Activated T-cell treated with anti-CD3 and anti-CD28 coated beads, Interleukin-2, amount 50 U/mL, for 48 hours (primary cell): ENCODE measurements around the gene TRNP1.

Source experiments
- DNase-seq, 2 experiments: peaks; one replicate each; pipeline ENCODE4 v3.0.0-alpha.2; 2020

The TRNP1 gene

DNA sequence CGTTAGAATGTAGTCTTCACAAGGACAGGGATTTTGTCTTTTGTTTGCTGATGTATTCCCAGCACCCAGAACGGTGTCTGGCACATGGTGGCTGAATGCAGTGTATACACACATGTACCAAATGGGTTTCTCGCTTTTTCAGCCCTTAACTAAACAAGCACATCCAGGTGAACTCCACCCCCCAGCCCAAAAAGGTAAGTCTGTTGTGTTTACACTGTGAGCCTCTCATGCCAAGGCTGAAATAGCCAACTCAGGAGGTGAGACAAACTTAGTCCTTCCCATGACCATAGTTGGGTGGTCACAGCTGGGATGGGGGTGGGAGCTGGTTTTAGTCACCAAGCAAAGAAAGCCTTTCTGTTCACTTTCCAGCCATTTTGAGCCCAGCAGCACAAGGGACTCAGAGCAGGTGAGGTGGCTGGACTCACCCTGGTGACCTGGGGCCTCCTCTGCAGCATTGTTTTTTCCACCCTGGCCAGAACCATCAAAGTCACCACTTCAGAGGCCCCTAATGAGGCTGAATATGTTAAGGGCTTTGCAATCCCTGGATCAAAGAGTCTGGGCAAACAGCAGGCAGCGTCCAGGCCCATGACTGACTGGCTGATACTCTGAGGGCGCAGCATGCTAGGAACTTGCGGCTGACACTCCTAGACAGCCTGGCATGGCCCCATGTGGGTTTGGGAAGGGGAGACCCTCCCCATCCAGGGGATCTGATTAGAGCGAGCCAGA, 10.4 kb downstream of the TRNP1 start:
- no peak for DNase-seq

DNA sequence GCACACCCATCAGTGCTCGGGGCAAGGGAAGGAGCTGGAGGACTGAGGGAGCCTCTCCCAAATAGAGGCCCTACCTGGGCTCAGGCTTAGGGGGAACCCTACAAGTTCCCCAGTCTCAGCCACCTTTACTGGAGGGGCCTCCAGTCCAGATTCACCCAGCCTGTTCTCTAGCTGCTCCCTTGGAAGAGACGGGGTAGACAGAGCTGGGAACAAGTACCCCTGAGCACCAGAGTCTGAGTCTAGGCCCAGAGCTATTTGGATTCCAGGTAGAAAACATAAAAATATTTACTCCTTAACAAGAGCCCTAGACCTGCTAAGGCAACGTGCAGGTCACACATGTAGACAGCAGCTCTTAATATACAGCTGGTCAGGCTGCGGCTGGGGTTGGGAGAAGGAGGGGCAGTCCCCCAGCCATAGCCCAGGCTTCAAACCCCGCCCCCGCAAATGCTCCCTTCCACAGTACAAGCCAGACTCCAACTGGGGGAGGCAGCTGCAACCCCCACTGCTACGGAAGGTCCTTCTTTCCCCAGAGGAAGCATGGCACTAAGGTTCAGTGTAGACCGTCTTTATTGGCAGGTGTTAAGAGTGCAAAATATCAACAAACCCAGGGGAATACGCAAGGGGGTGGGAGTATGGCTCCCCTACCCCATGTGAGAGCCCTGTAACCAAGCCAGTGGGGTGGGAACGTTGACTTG, 11.1 kb downstream of the TRNP1 start:
- DNase-seq = no peak

DNA sequence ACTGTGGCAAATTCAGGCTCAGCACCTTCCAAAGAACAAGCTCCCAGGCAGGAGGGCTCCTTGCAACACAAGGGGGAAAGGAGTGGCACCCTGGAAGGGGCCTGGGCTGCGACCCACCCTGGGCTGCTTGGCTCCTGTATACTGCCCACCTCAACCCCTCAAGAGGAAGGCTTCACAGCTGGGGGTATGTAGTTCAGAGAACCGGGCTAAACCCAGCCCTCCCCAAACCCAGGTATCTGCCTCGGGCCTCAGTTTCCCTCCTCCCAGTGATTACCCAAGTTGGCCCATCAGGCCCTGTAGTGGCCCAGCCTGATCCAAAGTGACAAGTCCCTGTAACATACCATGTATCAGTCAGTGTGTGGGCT, 11.7 kb downstream of the TRNP1 start:
- no peak for DNase-seq

DNA sequence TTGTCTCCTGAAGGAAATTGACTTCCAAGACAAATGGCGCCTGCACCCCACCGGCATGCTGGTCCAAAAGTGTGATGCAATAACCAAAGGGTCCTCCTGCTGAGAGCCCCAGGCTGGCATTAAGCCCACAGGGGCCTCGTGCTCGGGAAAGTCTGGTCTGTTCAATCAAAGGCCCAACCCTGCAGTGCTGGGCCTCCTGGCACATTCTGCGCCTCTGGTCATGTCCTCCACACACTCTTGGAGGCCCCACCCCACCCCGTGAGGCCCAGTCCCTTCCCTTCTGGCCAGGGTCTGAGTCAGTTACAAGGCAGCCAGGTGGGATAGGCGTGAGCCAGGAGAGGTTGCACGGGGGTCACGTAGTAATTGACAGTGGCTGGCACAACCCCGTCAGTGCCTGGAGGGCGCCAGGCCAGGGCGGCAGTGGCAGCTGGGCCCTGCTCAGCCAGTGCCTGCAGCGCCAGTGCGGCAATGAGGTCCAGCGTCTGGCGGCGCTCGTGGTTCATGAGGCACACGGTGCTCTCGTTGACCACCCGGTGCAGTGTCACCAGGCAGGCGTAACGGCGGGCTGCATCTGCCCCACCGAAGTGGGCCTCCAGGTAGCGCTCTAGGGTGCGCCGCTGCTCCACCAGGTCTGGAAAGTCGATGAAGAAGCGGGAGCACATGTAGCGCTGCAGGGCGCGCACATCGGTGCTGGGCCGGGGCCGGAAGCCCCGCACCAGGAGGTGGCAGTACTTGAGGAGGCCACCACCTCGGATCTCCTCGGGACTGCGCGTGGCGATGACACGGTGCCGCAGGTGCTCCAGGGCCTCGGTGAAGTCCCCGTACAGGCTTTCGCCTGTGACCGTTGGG, 12.4 kb downstream of the TRNP1 start:
- no peak for DNase-seq

DNA sequence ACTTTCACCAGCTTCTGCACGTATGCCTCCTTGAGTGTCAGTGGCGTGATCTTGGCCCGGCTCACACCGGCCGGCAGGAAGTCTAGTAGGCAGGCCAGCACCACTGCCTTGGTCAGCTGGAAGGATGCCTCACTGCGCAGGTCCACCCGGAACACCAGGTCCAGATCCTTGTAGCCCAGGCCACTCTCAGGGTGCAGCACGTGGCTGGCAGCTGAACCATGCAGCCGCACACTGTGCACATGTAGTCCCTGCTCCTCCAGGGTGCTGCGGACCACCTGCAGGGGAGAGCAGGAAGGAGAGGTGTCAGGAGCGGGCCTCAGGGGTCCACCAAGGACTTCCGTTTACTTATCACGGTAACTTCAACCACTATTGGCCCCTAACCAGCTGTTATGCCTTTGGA, 13.2 kb downstream of the TRNP1 start:
- DNase-seq = no peak

DNA sequence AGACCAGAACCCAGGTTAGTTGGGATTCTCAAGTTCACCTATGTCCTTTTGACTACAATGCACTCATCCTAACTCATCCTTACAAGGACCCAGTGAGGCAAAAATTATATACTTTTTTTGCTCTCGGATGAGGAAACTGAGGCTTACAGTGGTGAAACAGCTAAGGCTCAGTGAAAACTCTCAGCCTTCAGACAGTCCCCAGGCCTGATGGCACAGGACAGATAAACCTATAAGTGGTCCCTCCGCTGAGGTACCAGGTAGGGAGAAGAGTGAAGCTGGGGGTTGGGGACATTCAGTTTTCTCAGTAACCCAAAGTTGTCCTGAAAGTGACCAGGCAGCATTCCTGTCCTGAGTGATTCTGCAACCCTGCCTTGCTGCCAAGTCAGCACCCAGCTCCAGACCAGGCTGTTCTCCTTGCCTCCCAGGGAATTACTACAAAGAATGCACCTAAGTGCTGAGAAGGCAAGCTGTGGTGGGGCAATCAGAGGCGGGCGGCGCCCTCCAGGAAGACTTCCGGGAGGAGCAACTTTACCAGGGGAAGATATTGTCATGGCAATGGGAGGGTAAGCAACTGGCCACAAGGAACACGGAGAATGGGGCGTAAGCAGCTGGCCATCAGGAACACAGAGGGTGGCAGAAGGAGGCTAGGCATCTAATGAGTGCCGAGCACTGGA, 14.6 kb downstream of the TRNP1 start:
- no peak for DNase-seq

DNA sequence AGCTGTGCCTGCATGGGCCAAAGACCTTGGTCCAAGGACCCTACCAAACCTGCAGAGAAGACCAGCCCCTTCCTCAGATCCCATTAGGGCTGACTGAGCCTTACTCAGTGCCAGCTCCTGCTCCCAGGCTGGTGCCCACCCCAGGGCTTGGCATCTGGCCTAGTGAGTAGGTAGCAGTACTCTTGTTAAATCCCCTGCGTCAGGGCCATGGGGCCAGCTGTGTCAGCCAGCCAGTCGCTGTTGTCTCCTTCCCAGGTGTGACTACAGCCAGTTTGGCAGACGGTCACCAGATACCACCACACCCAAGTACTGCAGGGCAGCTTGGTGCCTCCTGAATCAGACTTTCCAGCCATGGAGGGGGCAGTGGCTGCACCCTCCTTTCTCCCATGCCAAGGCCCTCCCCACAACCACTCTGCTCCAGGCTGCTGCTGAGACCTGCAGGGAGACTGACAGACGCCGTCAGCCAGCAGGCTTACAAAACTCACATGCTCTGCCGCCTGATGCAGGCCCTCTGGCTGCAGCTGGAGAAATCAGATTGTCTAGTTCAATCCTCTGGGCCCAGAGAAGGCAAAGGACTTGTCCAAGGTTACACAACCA, 16.2 kb downstream of the TRNP1 start:
- DNase-seq = no peak

DNA sequence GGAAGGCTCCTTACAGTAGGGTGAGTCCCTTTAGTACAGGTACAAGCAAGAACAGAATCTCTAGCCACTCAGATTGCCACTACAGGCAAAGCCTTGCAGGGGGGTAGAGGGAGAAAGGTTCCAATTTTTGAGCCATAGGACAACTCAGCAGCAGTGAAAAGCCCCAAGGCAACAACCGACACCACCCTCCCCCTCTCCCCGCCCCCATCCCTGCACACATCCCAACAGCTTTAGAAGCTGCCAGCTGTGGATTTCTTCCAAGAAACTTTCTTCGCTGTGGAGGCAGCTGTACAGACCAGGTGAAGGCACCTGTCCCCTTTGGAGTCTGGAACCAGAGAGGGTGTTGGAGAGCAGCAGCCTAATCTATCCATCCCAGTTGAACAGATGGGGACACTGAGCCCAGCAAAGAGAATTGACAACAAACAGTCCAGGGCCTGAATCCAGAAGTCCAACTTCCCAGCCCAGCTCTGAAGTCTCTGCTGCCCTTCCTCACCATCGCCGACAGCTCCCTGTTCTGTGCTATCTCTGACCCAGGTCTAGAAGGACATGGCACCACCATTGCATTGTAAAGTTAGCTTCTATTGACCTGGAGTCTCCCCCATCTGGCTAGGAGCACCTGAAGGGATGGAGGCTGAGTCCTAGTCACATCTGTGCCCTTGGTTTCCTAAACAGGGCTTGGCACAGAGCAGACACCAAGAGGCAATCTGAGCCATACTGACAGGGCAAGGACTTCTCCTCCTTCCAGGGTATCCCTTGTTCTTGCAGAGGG, 16.9 kb downstream of the TRNP1 start:
- no peak for DNase-seq

DNA sequence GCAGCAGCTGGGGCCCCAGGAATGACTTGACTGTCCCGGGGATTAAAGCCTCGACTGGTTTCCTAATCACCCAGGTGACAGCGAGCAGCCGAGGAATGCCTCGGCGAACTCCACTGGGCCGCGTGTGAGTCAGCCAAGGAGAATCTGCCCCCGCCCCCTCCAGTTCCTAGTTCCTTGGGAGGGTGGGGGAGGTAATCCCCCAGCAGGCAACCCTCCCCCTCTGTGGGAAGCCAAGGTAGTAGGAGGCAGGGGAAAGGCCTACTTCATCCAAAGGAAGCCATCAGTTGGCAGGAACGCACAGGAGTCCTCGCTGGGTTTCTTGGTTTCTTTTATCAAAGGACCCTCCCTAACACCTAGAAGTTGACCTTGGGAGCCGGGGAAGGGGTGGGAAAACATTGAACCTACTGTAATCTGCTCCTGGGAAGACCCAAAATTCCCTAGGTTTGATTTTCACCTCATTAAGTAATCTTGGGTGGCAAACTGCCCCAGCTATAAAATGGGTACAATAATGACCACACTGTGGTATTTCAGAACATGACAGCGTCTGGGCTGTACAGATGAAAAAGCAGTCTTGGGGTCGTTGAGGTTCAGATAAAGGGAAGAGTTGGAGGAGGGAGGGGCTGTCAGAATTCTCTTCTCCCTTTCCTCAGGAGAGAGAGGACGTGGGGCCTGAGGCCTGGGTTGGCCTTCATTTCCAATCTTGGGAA, 17.7 kb downstream of the TRNP1 start:
- DNase-seq = no peak

DNA sequence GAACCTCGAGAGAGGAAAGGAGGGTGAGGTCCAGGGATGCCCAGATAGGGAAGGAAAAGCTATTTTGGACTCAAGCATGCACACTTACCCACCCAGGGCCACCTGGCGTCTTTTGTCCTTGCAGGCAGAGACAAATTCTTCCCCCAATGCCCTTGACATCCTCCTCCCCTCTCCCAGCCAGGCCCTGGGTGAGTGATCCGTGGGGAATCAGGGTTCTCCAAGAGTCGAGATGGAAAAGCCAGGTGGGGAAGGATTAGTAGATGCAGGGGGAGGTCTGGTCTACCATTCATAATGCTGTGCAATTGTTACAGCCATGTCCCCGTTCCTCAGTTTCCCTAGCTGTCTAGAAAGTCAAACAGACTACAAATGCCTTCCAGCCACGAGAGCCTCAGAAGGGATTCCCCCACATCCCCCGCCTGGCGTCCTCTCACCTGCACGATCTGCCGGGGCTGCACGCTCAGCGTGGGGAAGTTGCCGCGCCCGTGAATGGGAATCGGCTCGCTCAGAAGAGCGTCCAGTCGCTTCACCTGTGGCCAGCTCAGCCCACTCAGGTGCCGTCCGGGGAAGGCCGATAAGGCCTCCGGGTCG, 18.6 kb downstream of the TRNP1 start:
- no peak for DNase-seq

DNA sequence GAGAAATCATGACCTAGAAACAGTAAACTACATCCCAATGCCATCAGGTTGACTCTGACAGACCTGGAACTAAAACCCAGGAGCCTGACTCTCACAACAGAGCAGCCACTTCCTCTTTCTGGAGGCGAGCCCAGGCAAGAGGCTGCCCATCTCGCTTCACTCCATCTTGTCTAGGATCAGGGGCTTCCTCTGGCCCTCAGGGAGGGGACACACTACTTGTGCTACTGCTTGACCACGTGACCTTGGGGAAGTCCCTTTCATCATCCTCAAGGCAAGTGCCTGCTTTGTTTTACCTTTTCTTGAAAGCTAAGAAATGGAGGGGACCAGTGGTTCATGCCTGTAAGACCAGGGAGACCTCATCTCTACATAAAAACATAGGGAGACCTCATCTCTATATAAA, 21.8 kb downstream of the TRNP1 start:
- DNase-seq = no peak

DNA sequence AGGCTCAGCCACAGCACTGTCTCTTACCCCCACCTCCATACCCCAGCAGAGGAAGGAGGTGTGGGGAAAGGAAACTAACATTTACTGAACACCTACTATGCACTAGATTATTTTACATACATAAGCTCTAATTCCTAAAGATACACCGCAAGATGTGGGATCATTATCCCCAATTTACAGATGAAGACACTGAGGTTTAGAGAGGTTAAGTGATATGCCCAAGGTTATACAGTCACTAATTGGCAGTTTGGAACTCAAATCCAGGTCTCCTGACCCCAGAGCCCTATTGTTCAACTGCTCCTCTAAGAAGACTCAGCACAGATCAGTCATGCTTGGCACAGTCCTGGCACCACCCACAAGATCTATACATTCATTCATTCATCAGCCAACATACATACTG, 22.9 kb downstream of the TRNP1 start:
- no peak for DNase-seq

DNA sequence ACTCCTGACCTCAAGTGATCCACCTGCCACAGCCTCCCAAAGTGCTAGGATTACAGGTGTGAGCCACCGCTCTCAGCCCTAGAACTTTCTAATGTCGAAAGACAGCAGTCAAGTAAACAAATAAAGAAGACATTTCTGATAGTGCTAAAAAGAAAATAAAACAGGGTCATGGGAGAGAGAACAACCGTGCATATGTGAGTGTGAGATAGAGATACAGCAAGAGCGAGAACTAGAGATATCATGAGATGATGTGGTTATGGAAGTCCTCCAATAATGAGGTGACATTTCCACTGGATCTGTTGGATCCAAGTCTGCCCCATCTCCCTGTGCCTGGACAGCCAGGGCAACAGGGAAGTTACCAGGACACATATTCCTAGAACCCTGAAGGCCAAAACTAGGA, 23.7 kb downstream of the TRNP1 start:
- DNase-seq = no peak

DNA sequence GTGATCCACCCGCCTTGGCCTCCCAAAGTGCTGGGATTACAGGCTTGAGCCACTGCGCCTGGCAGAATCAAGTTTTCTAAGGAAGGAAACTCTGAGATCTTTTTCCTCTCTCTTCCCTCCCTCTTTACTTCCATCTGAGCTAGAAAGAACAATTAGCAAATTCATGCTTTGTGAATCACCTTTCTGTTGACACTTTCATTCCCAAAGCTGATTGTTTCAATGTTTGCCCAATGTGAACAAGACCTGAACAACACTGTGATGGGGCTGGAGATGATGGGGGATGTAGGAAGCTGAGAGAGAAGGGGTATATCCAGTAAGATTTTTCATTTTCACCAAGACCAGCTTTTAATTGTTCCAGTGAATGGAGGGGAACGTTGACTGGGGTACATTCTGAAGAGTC, 24.8 kb downstream of the TRNP1 start:
- DNase-seq = no peak

DNA sequence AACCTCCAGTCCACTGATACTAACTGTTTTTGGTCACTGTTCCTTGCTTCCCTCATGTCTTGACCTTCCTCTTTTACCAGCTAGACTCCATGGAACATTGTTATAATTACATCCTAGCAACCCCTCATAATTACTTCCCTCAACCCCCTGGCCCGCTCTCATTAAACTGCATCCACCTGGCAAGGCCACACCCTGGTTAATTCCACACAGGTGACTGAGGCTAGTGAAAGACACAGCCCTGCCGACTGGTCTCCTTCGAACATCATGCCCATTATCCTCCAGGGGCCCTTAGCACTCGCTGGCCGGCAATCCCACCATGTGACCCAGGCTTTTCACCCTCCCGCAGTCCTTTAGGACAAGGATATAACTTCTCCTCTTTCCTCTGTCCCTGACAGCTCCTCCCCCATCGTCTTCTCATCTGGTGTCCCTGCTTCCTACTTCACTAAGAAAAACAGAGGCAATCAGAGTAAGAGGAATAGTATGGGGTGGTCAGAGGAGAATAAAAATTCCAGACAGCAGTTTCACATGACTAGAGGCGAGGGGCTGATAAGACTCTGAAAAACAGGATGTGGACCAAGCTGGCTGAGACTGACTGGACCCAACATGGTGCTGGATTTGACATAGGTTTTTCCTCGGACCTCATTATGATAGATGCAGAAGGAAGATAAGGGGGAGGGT, 28.0 kb downstream of the TRNP1 start:
- no peak for DNase-seq

DNA sequence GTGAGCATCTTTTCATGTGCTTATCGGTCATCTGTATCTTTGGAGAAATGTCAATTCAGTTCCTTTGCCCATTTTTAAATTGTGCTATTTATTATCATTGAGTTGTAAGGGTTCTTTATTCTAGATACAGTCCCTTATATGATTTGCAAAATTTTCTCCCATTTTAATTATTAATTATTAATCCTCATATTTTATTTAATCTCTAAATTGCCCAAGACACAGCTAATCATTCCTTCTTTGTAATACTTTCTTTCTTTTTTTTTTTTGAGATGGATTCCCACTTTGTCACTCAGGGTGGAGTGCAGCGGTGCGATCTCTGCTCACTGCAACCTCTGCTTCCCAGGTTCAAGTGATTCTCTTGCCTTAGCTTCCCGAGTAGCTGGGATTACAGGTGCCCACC, 32.2 kb downstream of the TRNP1 start:
- DNase-seq = no peak

DNA sequence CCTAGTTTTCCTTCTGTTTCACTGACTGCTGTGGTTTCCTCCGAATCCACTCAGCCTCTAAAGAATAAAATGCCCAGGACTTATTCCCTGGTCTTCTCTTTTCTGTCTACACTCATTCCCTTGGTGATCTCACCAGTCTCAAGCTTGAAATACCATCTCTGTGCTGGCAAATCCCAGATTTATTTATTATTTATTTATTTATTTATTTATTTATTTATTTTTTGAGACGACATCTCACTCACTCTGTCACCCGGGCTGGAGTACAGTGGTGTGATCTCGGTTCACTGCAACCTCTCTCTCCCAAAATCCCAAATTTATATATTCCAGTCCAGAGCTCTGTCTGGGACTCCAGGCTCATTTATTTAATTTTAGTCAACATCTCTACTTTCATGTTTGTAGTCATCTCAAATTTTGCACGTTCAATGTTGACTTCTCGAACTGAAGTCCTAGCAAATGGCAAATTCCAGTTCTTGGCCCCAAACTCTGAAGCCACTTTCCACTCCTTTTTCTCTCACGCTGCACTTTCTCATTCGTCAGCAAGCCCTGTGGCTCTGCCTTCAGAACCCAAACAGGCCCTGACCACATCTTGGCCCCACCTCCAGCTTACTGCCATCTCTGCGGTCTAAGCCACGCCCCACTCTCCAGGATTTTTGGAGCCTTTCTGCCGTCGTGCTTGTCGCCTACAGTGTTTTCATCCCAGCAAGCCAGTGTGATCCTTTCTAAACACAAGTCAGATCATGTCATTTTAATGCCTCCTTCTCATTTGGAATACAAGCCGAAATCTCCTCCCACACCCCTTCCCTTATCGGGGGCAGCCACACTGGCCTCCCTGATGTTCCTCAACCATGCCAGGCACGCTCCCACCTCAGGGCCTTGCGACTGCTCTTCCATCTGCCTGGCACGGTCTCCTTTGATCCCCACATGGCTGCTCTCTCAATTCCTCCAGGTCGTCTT, 33.4 kb downstream of the TRNP1 start:
- DNase-seq = no peak

DNA sequence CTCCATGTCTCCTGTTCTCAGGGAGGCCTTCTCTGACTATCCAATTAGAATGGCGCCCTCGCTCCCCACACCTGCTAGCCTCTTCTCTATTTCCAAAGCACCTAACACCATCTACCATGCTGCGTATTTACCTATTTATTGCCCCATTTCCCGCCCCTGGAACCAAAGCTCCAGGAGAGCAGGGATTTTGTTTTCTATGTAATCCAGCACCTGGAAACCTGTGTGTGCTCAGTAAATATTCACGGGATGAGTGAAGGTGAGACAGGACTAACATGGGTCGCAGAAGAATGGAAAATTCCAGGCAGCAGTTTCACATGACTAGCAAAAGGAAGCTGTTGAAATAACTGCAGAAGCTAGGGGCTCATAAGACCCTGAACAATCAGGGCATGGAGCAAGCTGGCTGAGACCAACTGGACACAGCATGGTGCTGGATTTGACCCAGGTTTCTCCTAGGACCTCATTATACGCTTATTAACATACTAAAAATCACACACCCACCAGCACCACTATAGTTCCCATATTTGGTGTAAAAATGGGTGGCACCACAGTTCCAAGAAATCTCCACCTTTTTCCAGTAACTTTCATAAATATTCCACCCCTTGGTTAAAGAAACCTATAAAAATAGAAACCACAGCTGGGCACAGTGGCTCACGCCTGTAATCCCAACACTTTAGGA, 34.2 kb downstream of the TRNP1 start:
- no peak for DNase-seq

DNA sequence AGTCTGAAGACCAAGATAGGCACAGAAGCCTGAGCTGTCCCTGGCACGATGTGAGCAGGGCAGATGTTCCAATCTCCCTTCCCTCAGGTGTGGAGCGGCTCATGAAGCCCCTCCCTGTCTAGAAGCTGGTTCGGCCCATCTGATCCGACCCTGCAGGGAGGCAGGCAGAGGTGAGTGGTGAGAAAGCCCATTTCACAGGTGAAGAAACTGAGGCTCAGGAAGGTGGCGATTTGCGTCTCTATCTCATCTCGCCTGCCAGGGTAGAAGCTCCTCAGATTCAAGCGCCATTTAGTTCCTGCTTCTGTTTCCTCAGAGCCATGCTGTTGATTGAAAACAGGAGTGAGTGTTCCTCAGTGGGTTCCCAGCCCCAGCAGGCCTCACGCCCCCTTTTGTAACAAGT, 36.0 kb downstream of the TRNP1 start:
- DNase-seq = no peak
